ENCODE data around the gene PRKAG2.

PRKAG2 gene

GRCh38 chr7:151872531-151873401 is 4.1 kb downstream of the PRKAG2 start:
- DNase-seq (ENCODE audit: low spot score): no peak
- Histone ChIP-seq H3K4me3 (no peak overlapping the region), H3K27ac (no peak overlapping the region)
- no peak for TF ChIP-seq CTCF (IDR thresholded peaks at IDR 0.05)

- no peak overlapping the region for H3K27ac ChIP-seq
- no peak for TF ChIP-seq CTCF (IDR thresholded peaks at IDR 0.05)
- no peak for DNase-seq (ENCODE audit: low spot score)
- no peak overlapping the region for H3K4me3 ChIP-seq
Measured at GRCh38 chr7:151871904-151872303, 5.0 kb downstream of the PRKAG2 start.

- Histone ChIP-seq H3K27ac (no peak overlapping the region), H3K4me3 (no peak overlapping the region)
- no peak for TF ChIP-seq CTCF (IDR thresholded peaks at IDR 0.05)
- no peak for DNase-seq (ENCODE audit: low spot score)
Measured at GRCh38 chr7:151871189-151871735, 5.7 kb downstream of the PRKAG2 start.

GRCh38 chr7:151869968-151870918 is 6.7 kb downstream of the PRKAG2 start:
- Histone ChIP-seq H3K27ac (peak overlapping the region in 1 of 2 donors; percentile 70), H3K4me3 (no peak overlapping the region)
- DNase-seq (ENCODE audit: low spot score): no peak
- TF ChIP-seq CTCF (IDR thresholded peaks at IDR 0.05): no peak

- no peak for TF ChIP-seq CTCF (IDR thresholded peaks at IDR 0.05)
- no peak for DNase-seq (ENCODE audit: low spot score)
- H3K4me3 ChIP-seq: peak overlapping the region; percentile 38
- H3K27ac ChIP-seq: peak overlapping the region in 1 of 2 donors; percentile 70
Measured at GRCh38 chr7:151869455-151869854, 7.5 kb downstream of the PRKAG2 start.

- Histone ChIP-seq H3K4me3 (peak overlapping the region; percentile 38), H3K27ac (peak overlapping the region in 1 of 2 donors; percentile 70)
- no peak for TF ChIP-seq CTCF (IDR thresholded peaks at IDR 0.05)
- DNase-seq (ENCODE audit: low spot score): no peak
Measured at GRCh38 chr7:151869109-151869428, 7.8 kb downstream of the PRKAG2 start.

Measured in coronary artery (tissue), 2 donors.